ENCODE results near the gene EVC. TPM values are rescaled to one million over a fixed set of nuclear protein-coding genes. Genes with fewer than 3 reads are reported as not detected.

The EVC gene
- total and polyA plus RNA-seq, 2 experiments from 2014 or later, result 4.8 to 8.6 TPM

DNA sequence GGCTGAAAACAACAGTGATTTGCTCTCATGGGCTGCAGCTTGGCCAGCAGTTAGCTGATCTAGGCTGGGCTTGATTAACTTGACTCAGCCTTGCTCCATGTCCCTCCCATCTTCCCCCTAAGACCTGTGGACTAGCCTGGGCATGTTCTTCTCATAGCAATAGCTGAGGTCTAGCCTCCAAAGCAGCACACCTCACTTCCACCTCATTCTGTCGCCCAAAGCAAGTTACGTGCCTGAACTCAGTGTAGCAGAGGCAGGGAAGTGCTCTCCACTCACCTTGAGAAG lies 62.2 kb downstream of the EVC start:
- Histone ChIP-seq H3K9me3 (ENCODE audit: low read depth) (peaks cover 19% of the 10 kb centered on the region), H3K27me3 (no peaks in the 10 kb centered on the region), H3K79me2 (no peaks in the 10 kb centered on the region), H3K4me2 (no peak overlapping the region), H3K27ac (no peak overlapping the region), H3K36me3 (replicated peaks; ENCODE audit: insufficient read depth, low read depth) (peaks cover 6% of the 10 kb centered on the region), H3K4me3 (no peak overlapping the region), H3K9me2 (replicated peaks; ENCODE audit: insufficient read depth) (no peaks in the 10 kb centered on the region), H3K4me1 (ENCODE audit: insufficient read depth) (no peaks in the 10 kb centered on the region), H2AFZ (no peak overlapping the region), H4K20me1 (ENCODE audit: insufficient read depth, poor library complexity, severe bottlenecking) (no peaks in the 10 kb centered on the region)
- 96% methylated on average over 2 of the region's 2 CpGs for WGBS (ENCODE audit: low lambda C conversion rate, missing lambda C conversion rate)
- no peak for DNase-seq (ENCODE audit: low spot score)
- TF ChIP-seq EZH2phosphoT487 (IDR thresholded peaks at IDR 0.05; ENCODE audit: low read depth, severe bottlenecking, unreplicated experiment) (no peak), CTCF (IDR thresholded peaks at IDR 0.05; ENCODE audit: poor library complexity) (no peak), EZH2 (IDR thresholded peaks at IDR 0.05; ENCODE audit: borderline replicate concordance) (no peak)

DNA sequence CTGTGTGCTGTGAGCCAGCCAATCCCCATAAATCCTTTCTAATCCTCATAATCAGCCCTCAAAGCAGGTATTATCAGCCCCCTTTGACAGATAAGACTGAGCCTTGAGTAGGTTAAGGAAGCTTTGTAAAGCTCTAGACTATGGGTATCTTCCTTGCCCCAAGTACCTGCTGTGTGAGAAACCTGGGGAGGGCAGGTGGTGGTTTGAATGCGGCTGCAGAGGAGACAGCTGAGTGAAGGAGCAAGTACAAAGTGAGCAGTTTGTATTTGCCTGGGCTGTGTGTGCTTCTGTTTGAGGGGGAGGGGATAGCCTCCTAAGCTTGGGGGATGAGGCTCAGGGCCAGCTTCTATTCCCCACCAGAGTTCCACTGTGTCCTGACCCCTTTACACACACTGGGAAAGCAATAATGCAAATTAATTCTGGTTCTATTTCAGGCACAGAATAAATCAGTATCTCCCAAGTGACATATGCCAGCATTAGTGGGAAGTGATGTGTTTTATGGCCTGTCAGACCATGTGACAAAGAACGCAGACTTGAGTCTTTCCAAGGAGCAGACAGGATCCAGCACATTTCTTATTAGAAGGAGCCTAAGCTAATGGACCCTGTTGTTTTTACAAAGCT lies 63.5 kb downstream of the EVC start:
- Histone ChIP-seq H3K4me3 (no peak overlapping the region), H2AFZ (no peak overlapping the region), H4K20me1 (ENCODE audit: insufficient read depth, poor library complexity, severe bottlenecking) (no peaks in the 10 kb centered on the region), H3K36me3 (replicated peaks; ENCODE audit: insufficient read depth, low read depth) (peaks cover 6% of the 10 kb centered on the region), H3K9me2 (replicated peaks; ENCODE audit: insufficient read depth) (no peaks in the 10 kb centered on the region), H3K4me2 (no peak overlapping the region), H3K79me2 (no peaks in the 10 kb centered on the region), H3K9me3 (ENCODE audit: low read depth) (peaks cover 19% of the 10 kb centered on the region), H3K4me1 (ENCODE audit: insufficient read depth) (no peaks in the 10 kb centered on the region), H3K27ac (no peak overlapping the region), H3K27me3 (no peaks in the 10 kb centered on the region)
- TF ChIP-seq EZH2phosphoT487 (IDR thresholded peaks at IDR 0.05; ENCODE audit: low read depth, severe bottlenecking, unreplicated experiment), result no peak
- no peak for TF ChIP-seq EZH2 (IDR thresholded peaks at IDR 0.05; ENCODE audit: borderline replicate concordance)
- TF ChIP-seq CTCF (IDR thresholded peaks at IDR 0.05; ENCODE audit: poor library complexity), result no peak
- WGBS (ENCODE audit: low lambda C conversion rate, missing lambda C conversion rate), result 69% methylated on average over 2 of the region's 2 CpGs
- DNase-seq (ENCODE audit: low spot score), result no peak

DNA sequence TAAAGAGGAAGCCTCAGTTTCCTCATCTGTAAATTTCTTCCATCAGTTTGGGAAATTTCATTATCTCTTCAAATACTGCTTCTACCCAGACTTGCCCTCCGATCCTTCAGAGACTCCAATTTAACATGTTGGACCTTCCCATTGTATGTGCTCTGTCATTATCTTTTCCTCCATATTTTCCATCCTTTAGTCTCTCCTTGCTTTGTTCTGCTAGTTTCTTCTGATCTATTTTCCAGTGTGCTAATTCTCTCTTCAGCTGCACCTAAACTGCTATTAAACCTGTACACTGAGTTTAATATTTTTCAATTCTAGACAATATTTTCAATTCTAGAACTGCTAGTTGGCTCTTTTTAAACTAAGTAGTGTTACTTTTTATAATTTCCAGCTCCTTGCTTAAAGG lies 65.5 kb downstream of the EVC start:
- Histone ChIP-seq H3K27ac (no peak overlapping the region), H3K36me3 (replicated peaks; ENCODE audit: insufficient read depth, low read depth) (peaks cover 6% of the 10 kb centered on the region), H3K4me2 (no peak overlapping the region), H3K9me2 (replicated peaks; ENCODE audit: insufficient read depth) (no peaks in the 10 kb centered on the region), H3K4me3 (peak overlapping the region; percentile 7), H3K4me1 (ENCODE audit: insufficient read depth) (no peaks in the 10 kb centered on the region), H3K79me2 (no peaks in the 10 kb centered on the region), H4K20me1 (ENCODE audit: insufficient read depth, poor library complexity, severe bottlenecking) (no peaks in the 10 kb centered on the region), H3K9me3 (ENCODE audit: low read depth) (peaks cover 19% of the 10 kb centered on the region), H3K27me3 (no peaks in the 10 kb centered on the region), H2AFZ (no peak overlapping the region)
- 100% methylated on average over 1 of the region's 1 CpG for WGBS (ENCODE audit: low lambda C conversion rate, missing lambda C conversion rate)
- TF ChIP-seq CTCF (IDR thresholded peaks at IDR 0.05; ENCODE audit: poor library complexity) (no peak), EZH2 (IDR thresholded peaks at IDR 0.05; ENCODE audit: borderline replicate concordance) (no peak), EZH2phosphoT487 (IDR thresholded peaks at IDR 0.05; ENCODE audit: low read depth, severe bottlenecking, unreplicated experiment) (no peak)
- DNase-seq (ENCODE audit: low spot score), result no peak
